ENCODE measurements around the gene TEX44. TPM values are rescaled to one million over a fixed set of nuclear protein-coding genes. Genes with fewer than 3 reads are reported as not detected.

Gene TEX44
- total RNA-seq, 1 donor from 2014 or later = not detected

GRCh38 chr2:231589656-231590055 lies 3.0 kb upstream of the TEX44 start:
- no peak for DNase-seq (ENCODE audit: low read depth)
- no peak overlapping the region for H3K4me3 ChIP-seq (ENCODE audit: low read depth, low read length)
- TF ChIP-seq, protein P1, sequence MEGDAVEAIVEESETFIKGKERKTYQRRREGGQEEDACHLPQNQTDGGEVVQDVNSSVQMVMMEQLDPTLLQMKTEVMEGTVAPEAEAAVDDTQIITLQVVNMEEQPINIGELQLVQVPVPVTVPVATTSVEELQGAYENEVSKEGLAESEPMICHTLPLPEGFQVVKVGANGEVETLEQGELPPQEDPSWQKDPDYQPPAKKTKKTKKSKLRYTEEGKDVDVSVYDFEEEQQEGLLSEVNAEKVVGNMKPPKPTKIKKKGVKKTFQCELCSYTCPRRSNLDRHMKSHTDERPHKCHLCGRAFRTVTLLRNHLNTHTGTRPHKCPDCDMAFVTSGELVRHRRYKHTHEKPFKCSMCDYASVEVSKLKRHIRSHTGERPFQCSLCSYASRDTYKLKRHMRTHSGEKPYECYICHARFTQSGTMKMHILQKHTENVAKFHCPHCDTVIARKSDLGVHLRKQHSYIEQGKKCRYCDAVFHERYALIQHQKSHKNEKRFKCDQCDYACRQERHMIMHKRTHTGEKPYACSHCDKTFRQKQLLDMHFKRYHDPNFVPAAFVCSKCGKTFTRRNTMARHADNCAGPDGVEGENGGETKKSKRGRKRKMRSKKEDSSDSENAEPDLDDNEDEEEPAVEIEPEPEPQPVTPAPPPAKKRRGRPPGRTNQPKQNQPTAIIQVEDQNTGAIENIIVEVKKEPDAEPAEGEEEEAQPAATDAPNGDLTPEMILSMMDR (conservative IDR thresholded peaks at IDR 0.05; ENCODE audit: low read depth, low read length) = no peak

DNA sequence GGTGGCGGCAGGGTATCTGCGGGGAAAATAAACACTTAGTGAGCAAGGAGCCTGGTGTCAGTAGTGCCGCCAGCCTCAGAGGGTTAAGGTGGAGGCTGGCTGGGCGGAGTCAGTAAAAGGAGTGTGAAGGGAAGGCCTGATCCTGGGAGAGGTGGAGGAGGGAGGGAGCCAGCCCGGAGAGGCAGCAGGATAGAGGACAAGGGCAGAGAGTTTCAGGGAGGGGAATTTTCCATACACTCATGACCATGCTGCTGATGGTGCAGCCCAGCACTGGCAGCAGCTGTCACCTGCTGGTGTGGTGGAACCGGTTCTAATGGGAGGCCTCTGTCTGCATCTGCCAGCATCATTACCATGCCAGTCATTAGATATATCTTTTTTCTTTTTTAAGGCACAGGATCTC lies 2.0 kb upstream of the TEX44 start:
- no peak overlapping the region for H3K4me3 ChIP-seq (ENCODE audit: low read depth, low read length)
- TF ChIP-seq, protein P1 (conservative IDR thresholded peaks at IDR 0.05; ENCODE audit: low read depth, low read length) = no peak
- no peak for DNase-seq (ENCODE audit: low read depth)

- no peak for DNase-seq (ENCODE audit: low read depth)
- H3K4me3 ChIP-seq (ENCODE audit: low read depth, low read length) = no peak overlapping the region
- TF ChIP-seq, protein P1 (conservative IDR thresholded peaks at IDR 0.05; ENCODE audit: low read depth, low read length) = no peak
Measured at GRCh38 chr2:231593666-231594065, 1.0 kb downstream of the TEX44 start.

DNA sequence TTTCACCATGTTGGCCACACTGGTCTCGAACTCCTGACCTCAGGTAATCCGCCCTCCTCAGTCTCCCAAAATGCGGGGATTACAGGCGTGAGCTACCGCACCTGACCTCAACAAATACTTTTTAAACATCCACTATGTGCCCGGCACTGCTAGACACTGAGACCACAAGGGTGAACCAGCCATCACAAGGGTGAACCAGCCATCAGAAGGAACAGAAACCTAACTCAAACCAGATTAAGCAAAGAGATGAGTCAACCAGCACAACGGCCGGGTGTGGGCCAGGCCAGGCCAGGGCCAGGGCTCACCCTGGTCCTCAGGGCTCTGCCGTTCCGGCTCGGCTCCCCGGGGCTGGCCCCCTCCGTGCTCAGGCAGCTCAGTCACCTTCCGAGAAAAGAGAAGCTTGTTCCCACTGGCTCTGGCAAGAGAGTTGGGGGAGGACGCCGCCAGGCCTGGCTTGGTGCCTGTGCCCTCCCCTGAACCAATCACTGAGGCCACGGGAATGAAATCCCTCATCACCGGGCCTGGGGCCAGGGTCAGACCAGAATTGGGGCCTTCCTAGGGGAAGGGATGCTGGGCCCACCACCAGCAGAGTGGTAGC lies 4.4 kb downstream of the TEX44 start:
- no peak for DNase-seq (ENCODE audit: low read depth)
- TF ChIP-seq, protein P1 (conservative IDR thresholded peaks at IDR 0.05; ENCODE audit: low read depth, low read length) = no peak
- H3K4me3 ChIP-seq (ENCODE audit: low read depth, low read length) = no peak overlapping the region

DNA sequence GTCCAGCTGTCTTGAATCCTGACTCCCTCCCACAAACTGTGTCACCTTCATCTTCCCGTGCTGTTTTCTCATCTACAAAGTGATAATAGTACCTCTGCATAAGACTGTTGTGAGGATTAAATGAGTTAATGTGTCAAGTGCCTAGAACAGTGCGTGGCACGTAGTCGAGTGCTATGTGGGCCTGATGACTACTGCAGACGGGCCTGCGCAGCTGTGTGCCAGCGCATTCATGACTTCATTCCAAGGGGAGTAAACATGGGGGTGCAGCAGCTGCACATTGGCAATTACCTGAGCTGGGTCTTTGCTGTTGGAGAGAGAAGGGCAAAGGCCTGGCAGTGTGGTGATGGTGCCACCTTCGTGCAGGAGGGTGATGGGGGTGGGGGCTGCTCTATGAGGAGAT lies 5.0 kb downstream of the TEX44 start:
- no peak overlapping the region for H3K4me3 ChIP-seq (ENCODE audit: low read depth, low read length)
- DNase-seq (ENCODE audit: low read depth) = no peak

DNA sequence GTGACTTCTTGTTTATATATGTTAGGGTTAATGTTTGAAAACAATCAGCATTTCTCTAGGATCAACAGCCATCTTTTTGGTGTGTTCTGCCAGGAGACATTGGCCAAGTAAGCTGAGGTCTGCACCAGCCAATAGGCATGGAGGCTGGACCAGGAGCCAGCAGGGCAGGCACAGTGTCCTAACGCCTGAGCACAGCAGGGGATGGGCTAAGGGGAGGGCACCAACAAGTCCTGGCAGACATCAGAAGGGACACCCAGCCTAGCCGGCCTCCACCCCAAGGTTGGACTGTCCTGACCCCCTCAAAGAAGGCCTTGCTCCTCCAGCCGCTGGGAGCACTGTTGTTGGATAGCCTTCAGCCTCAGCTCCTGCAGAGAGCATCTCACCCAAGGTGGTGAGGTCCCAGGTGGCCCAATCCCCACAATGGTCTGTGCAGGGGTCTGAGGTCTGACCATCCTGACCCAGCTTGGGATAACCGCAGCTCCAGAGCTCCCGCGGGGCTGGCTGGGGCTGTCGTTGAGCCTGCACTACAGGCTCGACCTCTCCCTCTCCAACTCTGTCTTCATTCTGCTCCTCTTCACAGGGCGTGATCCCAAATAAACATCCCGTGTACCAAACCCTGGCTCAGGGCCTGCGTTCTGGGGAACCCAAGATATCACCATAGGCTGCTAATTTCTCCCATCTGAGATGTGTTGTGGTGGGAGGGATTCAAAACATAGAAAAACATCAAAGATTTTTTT lies 8.1 kb downstream of the TEX44 start:
- TF ChIP-seq, protein P1 (conservative IDR thresholded peaks at IDR 0.05; ENCODE audit: low read depth, low read length) = no peak
- no peak overlapping the region for H3K4me3 ChIP-seq (ENCODE audit: low read depth, low read length)
- no peak for DNase-seq (ENCODE audit: low read depth)

More for the DNA sequence above, 5.0 kb downstream of the TEX44 start:
- TF ChIP-seq, protein P1 (conservative IDR thresholded peaks at IDR 0.05; ENCODE audit: low read depth, low read length) = no peak
